Activated CD8-positive, alpha-beta T cell treated with anti-CD3 and anti-CD28 coated beads, Interleukin-2, amount 10 ng/mL, durations not matched to agents 7 days and 5 days (primary cell): ENCODE data around the gene PPARD. TPM values are rescaled to one million over a fixed set of nuclear protein-coding genes. Genes with fewer than 3 reads are reported as not detected.
"Not testable (repeated sequence)": the region's sequence is repeated elsewhere in the genome, so short reads cannot be mapped to it uniquely, and the experiment has no call there.

Experiments used
- ATAC-seq: fragments of 150-1000 bp; cut with Tn5 transposase; one replicate; pipeline ENCODE4 v1.10.0; 2021; ENCODE audit warnings: moderate library complexity
- CTCF ChIA-PET: fragments of 350-600 bp; sonication (Branson Sonifier 250); formaldehyde crosslinking; loops from one replicate; lab custom pipeline; 2021; ENCODE audit warnings: antibody characterized with exemption; lab: Charles Lee
- POLR2A ChIA-PET: fragments of 350-600 bp; sonication (Branson Sonifier 250); formaldehyde crosslinking; loops from one replicate; lab custom pipeline; 2021; ENCODE audit warnings: antibody characterized with exemption; lab: Charles Lee
- DNase-seq: peaks from one replicate; pipeline ENCODE4 v3.0.0-alpha.2; 2020
- H3K27ac Mint-ChIP-seq: one replicate; pipeline ENCODE4 v1.8.0; 2021; ENCODE audit warnings: mild to moderate bottlenecking, mixed read lengths
- H3K27me3 Mint-ChIP-seq: one replicate; pipeline ENCODE4 v1.8.0; 2021; ENCODE audit warnings: low read depth, mixed read lengths
- H3K36me3 Mint-ChIP-seq: one replicate; pipeline ENCODE4 v1.8.0; 2021; ENCODE audit warnings: low read depth, mixed read lengths
- H3K4me1 Mint-ChIP-seq: one replicate; pipeline ENCODE4 v1.8.0; 2021; ENCODE audit warnings: low read depth, mixed read lengths
- H3K4me3 Mint-ChIP-seq: one replicate; pipeline ENCODE4 v1.8.0; 2021; ENCODE audit warnings: mild to moderate bottlenecking, mixed read lengths
- H3K9me3 Mint-ChIP-seq: one replicate; pipeline ENCODE4 v1.8.0; 2022; ENCODE audit warnings: mixed read lengths; ENCODE audit not compliant: insufficient read depth
- total RNA-seq, 2 experiments: library from RNA; stranded (reverse); gene quantifications; one replicate each; pipeline ENCODE4 v1.2.3, GENCODE V29; 2021

Gene PPARD
- total RNA-seq, 2 experiments from 2014 or later = 36.3 to 36.7 TPM

DNA sequence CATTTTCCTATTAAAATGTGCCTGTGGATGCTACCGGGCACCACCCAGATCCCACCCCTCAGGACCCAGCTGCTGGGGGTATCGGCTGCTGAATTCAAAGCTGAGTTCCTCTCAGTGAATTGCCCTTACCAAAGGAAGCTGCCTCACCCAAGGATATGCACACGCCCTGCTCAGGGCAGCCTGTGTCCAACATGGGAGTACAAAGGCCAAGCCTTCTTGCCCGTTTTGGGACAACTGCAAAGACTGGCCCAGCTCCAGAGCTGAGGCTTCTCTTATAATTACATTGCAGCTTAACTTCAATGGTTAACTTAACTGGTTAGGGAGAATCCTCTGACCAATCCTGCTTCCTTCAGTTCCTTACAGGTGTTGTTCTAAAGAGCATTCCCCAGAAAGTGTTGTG is 89.9 kb downstream of the PPARD start:
- Mint-ChIP-seq H3K9me3 (peaks cover 20% of the 10 kb centered on the region), H3K4me3 (no peak overlapping the region), H3K27me3 (no peaks in the 10 kb centered on the region), H3K36me3 (peaks cover 20% of the 10 kb centered on the region), H3K27ac (no peak overlapping the region), H3K4me1 (no peaks in the 10 kb centered on the region)
- DNase-seq = no peak
- CTCF ChIA-PET = interaction anchor here (1.0 kb wide), 1 partner anchor 15 kb away, joined by 3 read pairs; no protein-coding TSS in a partner anchor
- no peak for ATAC-seq
- POLR2A ChIA-PET = no interaction called here

DNA sequence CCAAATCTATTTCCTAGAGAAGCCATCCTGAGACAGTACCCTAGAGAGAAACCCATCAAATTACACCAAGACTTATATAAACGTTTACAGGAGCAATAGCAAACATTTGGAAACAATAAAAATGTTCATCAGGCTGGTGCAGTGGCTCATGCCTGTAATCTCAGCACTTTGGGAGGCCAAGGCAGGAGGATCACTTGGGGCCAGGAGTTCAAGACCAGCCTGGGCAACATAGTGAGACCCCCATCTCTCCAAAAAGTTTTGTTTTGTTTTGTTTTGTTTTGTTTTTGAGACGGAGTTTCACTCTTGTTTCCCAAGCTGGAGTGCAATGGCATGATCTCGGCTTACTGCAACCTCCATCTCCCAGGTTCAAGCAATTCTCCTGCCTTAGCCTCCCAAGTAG is 90.3 kb downstream of the PPARD start:
- ATAC-seq, H3K27ac Mint-ChIP-seq, POLR2A ChIA-PET, DNase-seq, H3K4me1 Mint-ChIP-seq, H3K4me3 Mint-ChIP-seq, H3K27me3 Mint-ChIP-seq: not testable (repeated sequence)
- peaks cover 20% of the 10 kb centered on the region for H3K9me3 Mint-ChIP-seq
- CTCF ChIA-PET = interaction anchor here (1.0 to 2.8 kb wide), 2 partner anchors 15 to 17 kb away, joined by 3 to 12 read pairs; no protein-coding TSS in a partner anchor
- H3K36me3 Mint-ChIP-seq = peaks cover 20% of the 10 kb centered on the region

DNA sequence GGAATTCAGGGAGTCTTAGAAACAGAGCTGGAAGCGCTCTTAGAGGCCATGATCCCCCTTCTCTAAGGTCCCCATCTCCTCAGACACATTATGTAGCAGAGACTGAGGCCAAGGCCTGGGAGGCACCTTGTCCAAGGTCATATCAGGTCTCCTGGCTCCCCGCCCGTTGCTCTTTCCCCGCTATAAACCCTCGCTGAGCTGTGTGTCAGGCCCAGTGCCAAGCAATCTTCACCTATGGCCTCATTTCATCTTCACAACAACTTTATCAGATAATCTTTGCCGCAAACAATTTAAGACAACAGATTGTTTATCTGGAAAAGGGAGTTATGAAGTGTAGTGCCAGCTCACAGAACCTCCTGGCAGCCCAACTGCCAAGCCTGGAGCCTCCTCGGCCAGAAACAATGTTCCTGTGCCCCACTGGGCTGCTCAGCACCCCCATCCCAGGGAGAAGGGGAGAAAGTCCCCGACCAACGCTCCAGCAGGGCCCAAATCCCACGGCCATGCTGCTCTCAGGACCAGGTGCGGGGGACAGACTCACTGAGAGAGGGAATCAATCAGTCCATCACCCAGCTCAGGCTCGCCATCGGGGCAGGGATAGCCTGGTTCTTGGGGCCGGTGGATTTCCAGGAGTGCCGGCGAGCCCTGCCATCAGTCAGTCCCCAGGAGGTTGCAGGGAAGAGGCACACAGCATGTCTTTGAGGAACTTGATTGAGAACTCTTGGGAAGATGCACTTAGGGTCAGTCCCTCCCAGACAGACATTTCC is 92.9 kb downstream of the PPARD start:
- no peak overlapping the region for H3K4me3 Mint-ChIP-seq
- no peak for ATAC-seq
- POLR2A ChIA-PET = no interaction called here

DNA sequence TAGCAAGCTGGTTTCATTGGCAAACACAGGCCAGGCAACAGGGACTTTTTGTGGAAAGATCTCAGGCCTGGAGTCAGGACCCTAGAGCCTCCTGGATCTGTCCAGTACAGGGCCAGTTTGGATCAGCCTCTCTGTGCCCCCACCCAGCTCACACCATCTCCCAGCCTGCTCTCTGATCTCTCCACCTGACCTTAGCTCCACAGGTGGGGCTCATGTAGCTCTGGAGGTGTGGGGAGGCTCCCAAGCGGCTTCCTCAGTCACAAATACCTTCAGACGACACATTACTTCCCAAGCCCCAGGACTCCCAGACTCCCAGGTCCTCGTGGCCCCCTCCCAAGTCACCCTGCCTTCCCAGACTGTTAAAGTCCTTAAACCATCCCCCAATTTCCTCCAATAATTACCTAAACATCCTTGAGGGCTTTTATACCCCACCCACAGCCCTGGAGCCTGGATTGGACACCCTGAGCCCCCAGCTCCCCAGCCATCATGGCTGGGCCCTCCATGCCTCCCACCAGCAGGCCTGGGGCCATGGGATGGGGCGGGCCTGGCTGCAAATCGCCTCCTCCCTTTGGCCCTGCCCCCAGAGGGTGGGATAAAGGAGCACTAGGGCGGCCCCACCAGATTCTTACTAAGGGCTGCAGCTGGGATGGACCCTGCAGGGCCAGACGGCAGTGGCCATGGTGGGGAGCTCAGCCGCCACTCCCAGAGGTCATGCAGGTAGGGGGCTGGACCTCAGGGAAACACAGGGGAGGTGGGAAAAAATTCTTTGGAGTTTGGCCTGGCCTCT is 93.9 kb downstream of the PPARD start:
- no peak for DNase-seq
- Mint-ChIP-seq H3K27me3 (no peaks in the 10 kb centered on the region), H3K36me3 (no peaks in the 10 kb centered on the region), H3K4me1 (no peaks in the 10 kb centered on the region), H3K4me3 (no peak overlapping the region), H3K9me3 (no peaks in the 10 kb centered on the region), H3K27ac (no peak overlapping the region)
- no peak for ATAC-seq
- POLR2A ChIA-PET = interaction anchor here (0.9 kb wide), 1 partner anchor 17 kb away, joined by 3 read pairs; no protein-coding TSS in a partner anchor
- CTCF ChIA-PET = interaction anchor here (1.0 to 2.5 kb wide), 4 partner anchors 13 to 142 kb away, joined by 3 to 10 read pairs (median 3); no protein-coding TSS in a partner anchor

More for the DNA sequence above, 92.9 kb downstream of the PPARD start:
- no peaks in the 10 kb centered on the region for H3K4me1 Mint-ChIP-seq
- H3K9me3 Mint-ChIP-seq = no peaks in the 10 kb centered on the region
- H3K36me3 Mint-ChIP-seq = no peaks in the 10 kb centered on the region
- CTCF ChIA-PET = interaction anchor here (1.0 to 2.8 kb wide), 3 partner anchors 14 to 117 kb away, joined by 3 to 12 read pairs (median 3); no protein-coding TSS in a partner anchor
- peak overlapping the region; percentile 25 for H3K27ac Mint-ChIP-seq
- DNase-seq = no peak
- no peaks in the 10 kb centered on the region for H3K27me3 Mint-ChIP-seq

DNA sequence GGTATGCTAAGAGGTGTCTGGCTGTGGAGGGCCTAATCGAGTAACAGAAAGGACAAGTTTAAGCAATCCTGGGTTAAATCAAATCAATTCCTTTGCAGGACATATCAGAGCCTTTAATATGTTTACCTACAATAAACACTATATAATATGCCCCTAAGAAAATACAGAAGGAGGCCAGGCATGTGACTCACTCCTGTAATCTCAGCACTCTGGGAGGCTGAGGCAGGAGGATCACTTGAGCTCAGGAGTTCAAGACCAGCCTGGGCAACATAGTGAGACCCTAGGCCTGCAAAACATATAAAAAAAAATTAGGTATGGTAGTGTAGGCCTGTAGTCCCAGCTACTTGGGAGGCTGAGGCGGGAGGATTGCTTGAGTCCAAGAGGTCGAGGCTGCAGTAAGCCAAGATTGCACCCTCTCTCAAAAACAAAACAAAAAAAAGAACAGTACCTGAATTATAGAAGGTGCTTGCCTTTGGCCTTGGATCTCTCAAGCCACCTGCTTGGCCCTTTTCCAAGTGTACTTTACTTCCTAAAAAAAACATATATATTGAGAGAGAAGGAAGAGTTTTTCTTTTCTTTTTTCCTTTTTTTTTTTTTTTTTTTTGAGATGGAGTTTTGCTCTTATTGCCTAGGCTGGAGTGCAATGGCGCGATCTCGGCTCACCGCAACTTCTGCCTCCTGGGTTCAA is 96.2 kb downstream of the PPARD start:
- CTCF ChIA-PET = interaction anchor here (1.0 to 2.5 kb wide), 2 partner anchors 9 to 20 kb away, joined by 3 to 10 read pairs; no protein-coding TSS in a partner anchor
- H3K9me3 Mint-ChIP-seq, POLR2A ChIA-PET, H3K4me1 Mint-ChIP-seq, DNase-seq, ATAC-seq, H3K4me3 Mint-ChIP-seq, H3K36me3 Mint-ChIP-seq, H3K27ac Mint-ChIP-seq, H3K27me3 Mint-ChIP-seq: not testable (repeated sequence)

DNA sequence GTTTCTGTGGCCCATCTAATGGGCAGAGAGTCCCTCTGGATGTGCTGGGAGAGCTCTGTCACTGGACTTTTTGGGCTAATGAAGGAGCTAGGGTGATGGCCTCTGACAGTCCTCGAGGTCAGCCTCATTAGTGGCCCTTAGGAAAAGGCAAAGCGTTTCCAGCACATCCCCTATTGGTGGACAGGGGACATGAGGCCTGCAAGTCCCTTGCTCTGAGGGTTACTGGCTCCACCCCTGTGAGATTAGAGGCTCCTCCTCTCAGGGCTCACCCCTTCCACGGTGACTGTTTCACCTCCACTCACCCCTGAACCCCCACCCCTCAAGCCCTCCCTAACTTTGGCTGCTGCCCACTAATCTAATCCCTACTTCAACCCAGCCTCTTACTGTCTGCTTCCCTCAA is 97.0 kb downstream of the PPARD start:
- ATAC-seq (no peak), DNase-seq (no peak)
- H3K9me3 Mint-ChIP-seq = no peaks in the 10 kb centered on the region
- H3K27me3 Mint-ChIP-seq = no peaks in the 10 kb centered on the region
- H3K4me1 Mint-ChIP-seq = no peaks in the 10 kb centered on the region
- no peak overlapping the region for H3K27ac Mint-ChIP-seq
- H3K36me3 Mint-ChIP-seq = no peaks in the 10 kb centered on the region
- H3K4me3 Mint-ChIP-seq = no peak overlapping the region
- CTCF ChIA-PET = no interaction called here
- POLR2A ChIA-PET = no interaction called here

DNA sequence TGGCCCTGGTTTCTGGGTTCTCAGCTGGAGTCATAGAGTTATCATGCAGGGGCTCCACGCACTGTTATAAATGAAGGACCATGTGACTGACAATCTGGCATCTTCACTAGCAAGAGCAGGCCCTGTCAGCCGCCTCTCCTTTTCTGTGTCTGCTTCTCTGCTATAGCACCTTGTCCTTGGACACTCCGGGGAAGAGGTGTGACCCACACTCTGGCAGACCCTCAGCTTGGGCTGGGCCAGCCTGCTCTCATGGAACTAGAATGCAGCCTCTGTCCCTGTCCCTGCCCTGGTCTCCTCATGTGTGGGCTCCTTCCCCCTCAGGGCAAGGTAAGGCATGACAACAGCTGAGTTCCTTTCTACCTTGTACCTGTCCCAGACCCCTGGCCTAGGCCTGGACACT is 98.8 kb downstream of the PPARD start:
- Mint-ChIP-seq H3K27me3 (no peaks in the 10 kb centered on the region), H3K27ac (no peak overlapping the region), H3K4me1 (peaks cover 14% of the 10 kb centered on the region), H3K36me3 (no peaks in the 10 kb centered on the region), H3K4me3 (no peak overlapping the region), H3K9me3 (no peaks in the 10 kb centered on the region)
- DNase-seq = no peak
- no peak for ATAC-seq
- ChIA-PET CTCF (no interaction called here), POLR2A (interaction anchor here (0.6 kb wide), 1 partner anchor 192 kb away, joined by 6 read pairs; no protein-coding TSS in a partner anchor)

DNA sequence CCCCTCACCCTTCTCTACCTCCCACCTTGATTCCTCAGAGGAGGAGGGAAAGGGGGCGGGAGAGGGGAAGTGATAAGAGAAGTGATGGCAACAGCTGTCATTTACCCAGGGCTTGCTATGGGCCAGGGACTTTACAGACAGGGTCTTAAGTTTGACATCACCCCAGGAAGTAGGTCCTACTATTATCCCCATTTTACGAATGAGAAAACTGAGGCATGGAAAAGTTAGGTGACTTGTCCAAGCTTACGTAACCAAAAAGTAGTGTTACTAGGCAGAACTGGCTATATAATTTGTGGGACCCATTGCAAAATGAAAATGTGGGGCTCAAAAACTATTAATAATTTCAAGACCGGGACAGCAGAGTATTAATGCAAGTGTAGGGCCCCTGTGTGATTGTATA is 99.3 kb downstream of the PPARD start:
- no peak overlapping the region for H3K27ac Mint-ChIP-seq
- ATAC-seq (no peak), DNase-seq (no peak)
- H3K4me1 Mint-ChIP-seq = peaks cover 18% of the 10 kb centered on the region
- POLR2A ChIA-PET = interaction anchor here (0.6 kb wide), 1 partner anchor 193 kb away, joined by 6 read pairs; no protein-coding TSS in a partner anchor
- no peak overlapping the region for H3K4me3 Mint-ChIP-seq
- H3K27me3 Mint-ChIP-seq = no peaks in the 10 kb centered on the region
- no peaks in the 10 kb centered on the region for H3K36me3 Mint-ChIP-seq
- no peaks in the 10 kb centered on the region for H3K9me3 Mint-ChIP-seq
- CTCF ChIA-PET = interaction anchor here (0.6 kb wide), 1 partner anchor 22 kb away, joined by 3 read pairs; no protein-coding TSS in a partner anchor

DNA sequence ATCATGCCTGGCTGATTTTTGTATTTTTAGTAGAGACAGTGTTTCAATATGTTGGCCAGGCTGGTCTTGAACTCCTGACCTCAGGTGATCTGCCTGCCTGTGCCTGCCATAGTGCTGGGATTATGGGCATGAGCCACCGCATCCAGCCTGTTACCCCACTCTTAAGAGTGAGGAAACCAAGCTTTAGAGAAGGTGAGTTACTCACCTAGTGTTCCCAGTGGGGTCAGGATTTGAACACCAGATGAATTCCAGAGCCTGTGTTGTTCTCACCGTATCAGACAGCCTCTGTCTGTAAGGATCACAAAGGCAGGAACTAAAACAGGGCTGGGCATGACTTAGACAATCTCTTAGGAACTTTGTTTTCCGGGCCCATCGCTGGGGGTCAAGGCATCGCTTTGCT is 100.3 kb downstream of the PPARD start:
- Mint-ChIP-seq H3K36me3 (no peaks in the 10 kb centered on the region), H3K4me3 (no peak overlapping the region), H3K4me1 (peaks cover 18% of the 10 kb centered on the region), H3K27me3 (no peaks in the 10 kb centered on the region), H3K27ac (no peak overlapping the region), H3K9me3 (no peaks in the 10 kb centered on the region)
- DNase-seq (no peak), ATAC-seq (no peak)
- ChIA-PET POLR2A (interaction anchor here (0.6 kb wide), 1 partner anchor 745 kb away, joined by 3 read pairs; no protein-coding TSS in a partner anchor), CTCF (no interaction called here)

DNA sequence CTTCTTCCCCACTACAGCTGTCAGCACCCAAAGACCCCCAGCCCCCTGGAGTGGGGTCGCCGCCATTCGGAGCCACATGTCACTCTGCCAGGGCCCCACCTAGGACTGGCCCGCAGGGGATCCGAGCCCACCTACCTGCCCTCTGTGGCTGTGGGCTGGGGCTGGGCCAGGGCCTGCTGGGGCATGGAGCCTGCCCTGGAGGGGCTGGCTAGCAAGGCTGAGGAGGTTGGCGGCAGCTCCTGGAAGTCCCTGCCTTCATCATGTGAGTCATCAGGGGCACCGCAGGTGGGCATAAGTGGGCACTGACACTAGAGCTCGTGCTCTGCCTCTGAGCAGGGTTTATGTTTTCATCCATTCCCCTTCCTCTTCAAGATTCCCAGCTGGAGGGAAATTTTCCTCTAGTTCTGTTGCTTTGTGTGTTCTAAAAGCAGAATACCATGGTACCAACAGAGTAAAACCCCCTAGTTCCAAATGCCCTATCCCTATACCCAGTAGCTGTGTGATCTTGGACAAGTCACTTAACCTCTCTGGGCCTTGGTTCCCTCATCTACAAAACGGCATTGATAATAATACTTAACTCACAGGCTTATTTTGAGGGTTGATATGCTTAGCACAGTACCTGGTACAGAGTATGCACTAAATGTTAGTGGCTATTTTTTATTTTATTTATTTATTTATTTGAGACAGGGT is 101.1 kb downstream of the PPARD start:
- DNase-seq = no peak
- ATAC-seq = no peak
- Mint-ChIP-seq H3K36me3 (no peaks in the 10 kb centered on the region), H3K4me3 (no peak overlapping the region), H3K9me3 (no peaks in the 10 kb centered on the region), H3K27me3 (no peaks in the 10 kb centered on the region), H3K4me1 (peaks cover 18% of the 10 kb centered on the region), H3K27ac (no peak overlapping the region)
- POLR2A ChIA-PET = interaction anchor here (0.6 kb wide), 1 partner anchor 745 kb away, joined by 3 read pairs; no protein-coding TSS in a partner anchor
- CTCF ChIA-PET = interaction anchor here (2.8 kb wide), 1 partner anchor 24 kb away, joined by 14 read pairs; no protein-coding TSS in a partner anchor
